HG02852 (cell line): Measurements from ENCODE around the gene NEB.
"Not testable (repeated sequence)": the region's sequence is repeated elsewhere in the genome, so short reads cannot be mapped to it uniquely, and the experiment has no call there.

Experiments
- ATAC-seq: cut with Tn5 transposase; IDR thresholded peaks from one replicate; pipeline ENCODE4 v1.9.1; 2021; ENCODE audit warnings: mild to moderate bottlenecking, moderate library complexity; ENCODE audit not compliant: unreplicated experiment

Gene NEB

DNA sequence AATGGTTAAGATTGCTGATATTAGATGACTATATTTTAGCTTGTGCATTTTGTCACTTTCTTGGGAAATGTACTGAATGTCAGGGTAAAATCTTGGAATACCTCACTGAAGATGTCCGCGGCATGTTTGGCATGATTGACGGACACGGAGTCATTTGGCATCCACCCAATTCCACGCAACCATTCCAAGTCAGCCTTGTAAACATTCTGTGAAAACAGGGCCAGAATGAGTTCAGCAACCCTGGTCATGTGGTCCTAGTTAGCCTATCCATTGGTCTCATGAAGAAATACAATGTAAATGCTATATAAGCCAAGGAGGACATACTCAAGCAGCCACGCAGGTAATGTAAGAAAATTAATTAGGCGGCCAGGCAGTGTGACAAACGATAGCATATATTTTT, 165.1 kb downstream of the NEB start:
- no peak for ATAC-seq

DNA sequence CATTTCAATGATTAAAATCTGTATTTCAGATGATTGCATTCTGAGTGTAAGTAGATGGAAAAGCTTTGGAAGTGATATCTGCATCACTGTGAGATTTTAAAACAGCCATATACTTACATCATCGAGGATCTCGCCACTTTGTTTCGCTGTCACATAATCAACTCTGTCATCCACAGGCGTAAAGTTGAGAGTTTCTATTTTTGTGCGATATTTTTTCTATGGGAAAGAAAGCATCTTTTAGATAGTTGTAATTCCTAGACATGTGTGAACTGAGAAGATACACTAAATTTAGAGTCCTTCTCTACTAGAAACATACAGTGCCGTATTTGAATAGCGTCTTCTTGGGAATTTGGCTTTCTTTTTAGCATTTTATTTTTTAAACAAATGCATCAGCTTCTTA, 165.8 kb downstream of the NEB start:
- ATAC-seq: no peak

DNA sequence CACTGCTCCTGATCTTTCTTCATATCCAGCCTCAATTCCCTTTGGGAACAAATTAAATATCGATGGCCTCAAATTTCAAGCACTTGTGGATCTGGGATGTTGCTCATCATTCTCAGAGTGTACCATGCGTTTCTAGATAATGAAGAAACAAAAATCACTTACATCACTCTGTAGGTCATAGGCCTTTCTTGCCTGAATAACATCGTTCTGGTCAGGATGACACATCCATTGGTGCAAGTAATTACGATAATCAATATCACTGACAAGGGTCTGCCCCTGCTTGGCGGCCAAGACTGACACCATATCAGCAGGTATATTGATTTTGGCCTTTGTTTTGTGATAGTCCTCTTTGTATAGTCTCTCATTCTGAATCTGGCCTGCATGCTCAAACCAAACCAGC, 167.3 kb downstream of the NEB start:
- ATAC-seq: no peak

- ATAC-seq: no peak
Measured at GRCh38 chr2:151562398-151562797, 171.9 kb downstream of the NEB start.

DNA sequence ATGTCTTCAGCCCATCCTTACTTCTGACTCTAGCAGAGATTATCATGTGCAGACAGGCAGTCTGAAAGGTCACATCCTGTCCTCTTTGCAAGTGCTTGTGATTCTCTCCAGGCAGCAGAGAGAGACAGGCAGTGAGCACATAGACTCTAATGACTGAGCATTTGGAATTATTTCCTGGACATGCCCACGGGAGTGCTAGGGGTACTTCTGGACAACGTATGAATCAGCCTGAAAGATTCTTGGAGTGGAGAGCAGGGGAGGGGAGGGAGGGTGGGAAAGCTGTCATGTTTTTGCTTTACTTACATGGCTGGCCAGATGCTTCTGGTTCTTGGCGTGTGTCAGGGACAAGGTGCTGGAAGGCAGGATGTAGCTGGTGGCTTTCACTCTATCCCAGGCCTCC, 174.0 kb downstream of the NEB start:
- ATAC-seq: no peak

- ATAC-seq: not testable (repeated sequence)
Measured at GRCh38 chr2:151559431-151559830, 174.8 kb downstream of the NEB start.

DNA sequence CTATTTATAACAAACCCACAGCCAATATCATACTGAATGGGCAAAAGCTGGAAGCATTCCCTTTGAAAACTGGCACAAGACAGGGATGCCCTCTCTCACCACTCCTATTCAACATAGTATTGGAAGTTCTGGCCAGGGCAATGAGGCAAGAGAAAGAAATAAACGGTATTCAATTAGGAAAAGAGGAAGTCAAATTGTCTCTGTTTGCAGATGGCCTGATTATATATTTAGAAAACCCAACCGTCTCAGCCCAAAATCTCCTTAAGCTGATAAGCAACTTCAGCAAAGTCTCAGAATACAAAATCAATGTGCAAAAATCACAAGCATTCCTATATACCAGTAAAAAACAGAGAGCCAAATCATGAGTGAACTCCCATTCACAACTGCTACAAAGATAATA, 176.4 kb downstream of the NEB start:
- ATAC-seq: not testable (repeated sequence)

DNA sequence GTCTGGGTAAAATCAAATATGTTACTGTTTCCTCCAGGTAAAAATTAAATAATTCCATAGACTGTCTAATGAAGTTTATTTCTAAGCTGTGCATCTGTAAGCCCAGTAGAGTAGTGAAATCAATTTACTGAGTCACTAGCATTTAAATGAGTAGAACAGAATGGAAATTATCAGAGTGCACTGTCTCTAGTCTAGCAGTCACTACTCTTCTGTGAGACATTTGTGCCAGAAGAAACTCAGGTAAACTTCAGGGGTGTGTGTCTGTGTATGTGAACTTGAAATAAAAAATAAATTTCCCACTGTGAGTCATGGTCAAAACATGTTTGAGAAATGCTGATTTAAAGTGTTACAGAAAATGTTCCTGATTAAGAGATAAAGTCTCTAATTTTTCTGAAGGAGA, 178.2 kb downstream of the NEB start:
- no peak for ATAC-seq

- ATAC-seq: no peak
Measured at GRCh38 chr2:151552287-151552686, 182.0 kb downstream of the NEB start.

GRCh38 chr2:151551556-151551955, 182.7 kb downstream of the NEB start:
- no peak for ATAC-seq

DNA sequence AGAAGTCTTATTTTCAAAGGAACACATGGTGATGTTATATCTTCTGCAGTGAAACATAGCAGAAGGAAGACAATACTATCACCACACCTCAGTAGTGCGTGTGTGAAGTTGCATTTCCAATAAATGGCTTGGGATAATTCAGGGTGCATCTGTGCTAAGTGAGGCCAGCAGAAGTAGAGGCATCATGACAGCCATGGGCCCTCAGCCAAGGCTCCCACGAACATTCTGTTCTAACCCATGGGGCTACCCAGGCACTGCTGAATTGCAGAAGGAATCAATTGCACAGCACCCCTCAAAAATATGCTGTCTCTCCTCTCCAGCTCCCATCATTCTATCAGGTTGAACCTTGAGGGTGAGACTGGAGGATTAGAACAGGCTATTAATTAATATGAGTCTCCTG, 185.1 kb downstream of the NEB start:
- no peak for ATAC-seq

DNA sequence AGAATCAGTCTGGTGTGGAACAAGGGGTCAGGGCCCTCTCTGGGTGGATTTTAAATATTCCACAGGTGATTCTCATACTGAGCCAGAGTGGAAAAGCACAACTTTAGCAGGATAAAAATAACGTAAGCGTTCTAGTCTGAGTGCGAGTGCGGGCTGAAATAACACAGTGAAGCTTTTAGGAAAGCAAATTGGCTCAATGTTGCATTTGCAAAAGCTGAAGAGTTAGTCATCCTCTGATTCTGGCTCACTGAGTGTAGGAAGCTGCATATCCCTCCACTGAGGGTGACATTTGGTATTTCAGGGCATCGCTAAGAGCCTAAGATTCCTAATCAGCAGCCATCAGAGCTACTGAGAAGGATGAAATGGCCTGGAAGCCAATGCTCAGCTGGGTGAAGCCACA, 189.8 kb downstream of the NEB start:
- no peak for ATAC-seq

GRCh38 chr2:151543876-151544275, 190.4 kb downstream of the NEB start:
- no peak for ATAC-seq

DNA sequence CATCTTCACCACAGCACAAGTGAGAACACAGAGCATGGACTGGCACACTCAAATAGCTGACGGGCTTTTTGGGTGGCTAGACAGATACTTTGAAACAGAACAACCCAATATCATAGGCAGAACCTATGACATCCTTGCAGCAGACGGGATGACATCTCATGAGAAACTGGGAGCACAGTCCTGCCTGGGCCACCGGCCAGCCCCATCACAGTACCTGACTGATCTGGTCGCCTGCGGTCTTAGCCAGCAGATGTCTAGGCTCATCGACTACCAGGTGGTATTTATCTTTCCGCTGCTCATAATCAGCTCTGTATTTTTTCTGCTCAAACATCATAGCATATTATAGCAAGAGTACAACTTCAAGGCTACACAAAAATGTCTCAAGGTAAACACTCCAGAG, 200.3 kb downstream of the NEB start:
- ATAC-seq: no peak

- ATAC-seq: no peak
Measured at GRCh38 chr2:151533127-151533526, 201.1 kb downstream of the NEB start.

- ATAC-seq: no peak
Measured at GRCh38 chr2:151526572-151527090, 207.6 kb downstream of the NEB start.

DNA sequence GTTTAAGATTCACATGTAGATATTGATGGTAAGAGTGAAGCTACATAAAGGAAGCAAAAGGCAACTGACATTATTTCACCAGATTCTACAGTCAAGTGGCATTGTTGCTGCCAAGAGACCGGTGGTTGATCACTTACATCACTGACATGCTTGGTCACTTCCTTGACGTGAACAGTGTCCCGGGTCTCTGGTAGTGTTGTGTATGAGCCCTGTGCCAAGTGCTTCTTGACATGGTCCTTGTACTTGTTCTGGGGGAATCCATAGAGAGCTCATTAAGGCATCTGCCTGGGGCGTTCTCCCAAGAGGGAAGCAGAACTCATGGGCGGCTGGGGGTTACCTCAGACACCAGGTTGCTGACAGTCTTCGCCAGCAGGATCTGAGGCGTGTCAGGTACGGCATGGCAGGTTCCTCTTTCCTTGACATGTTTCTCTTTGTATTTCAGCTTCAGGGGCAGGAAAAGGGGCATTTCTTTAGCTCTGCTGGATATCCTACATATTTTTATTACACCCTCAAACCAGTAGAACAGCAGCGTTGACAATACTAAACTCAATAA, 208.4 kb downstream of the NEB start:
- no peak for ATAC-seq

- no peak for ATAC-seq
Measured at GRCh38 chr2:151523850-151524249, 210.4 kb downstream of the NEB start.

DNA sequence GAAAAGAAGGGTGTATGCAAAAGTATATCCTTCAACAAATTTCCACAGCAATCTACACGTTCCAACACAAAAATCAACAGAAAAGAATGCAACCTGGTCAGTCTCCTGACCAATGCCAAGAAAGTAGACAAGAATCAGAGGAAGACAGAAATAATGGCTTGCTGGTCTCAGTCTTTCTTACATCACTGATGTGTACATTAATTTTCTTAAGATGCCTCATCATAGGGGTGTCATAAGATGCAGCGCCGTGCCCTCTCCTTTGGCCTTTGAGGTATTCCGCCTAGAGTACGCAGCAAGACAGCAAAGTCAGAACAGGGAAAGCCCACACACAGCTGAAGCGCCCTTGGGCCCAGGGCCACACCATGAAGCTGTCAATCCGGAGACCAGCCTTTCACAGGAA, 211.7 kb downstream of the NEB start:
- ATAC-seq: no peak

GRCh38 chr2:151520976-151521375, 213.3 kb downstream of the NEB start:
- ATAC-seq: no peak

DNA sequence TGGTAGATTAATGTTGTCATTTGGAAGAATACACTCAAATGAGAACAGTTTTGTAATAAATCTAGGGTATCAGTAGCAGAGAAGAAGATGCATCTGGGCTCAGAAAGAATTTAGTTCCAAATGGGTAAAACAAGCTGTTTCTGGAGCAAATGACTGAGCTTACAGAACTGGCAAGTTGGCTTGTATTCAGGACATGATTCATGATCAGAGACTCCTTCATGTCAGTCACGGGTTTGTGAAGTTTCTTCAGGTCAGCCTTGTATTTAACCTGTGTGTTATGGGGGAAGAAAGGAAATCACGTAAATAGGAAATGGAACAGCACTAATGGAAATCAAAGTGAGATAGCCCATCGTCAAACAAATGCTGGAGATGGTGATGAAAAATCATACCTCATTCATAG, 215.5 kb downstream of the NEB start:
- no peak for ATAC-seq

DNA sequence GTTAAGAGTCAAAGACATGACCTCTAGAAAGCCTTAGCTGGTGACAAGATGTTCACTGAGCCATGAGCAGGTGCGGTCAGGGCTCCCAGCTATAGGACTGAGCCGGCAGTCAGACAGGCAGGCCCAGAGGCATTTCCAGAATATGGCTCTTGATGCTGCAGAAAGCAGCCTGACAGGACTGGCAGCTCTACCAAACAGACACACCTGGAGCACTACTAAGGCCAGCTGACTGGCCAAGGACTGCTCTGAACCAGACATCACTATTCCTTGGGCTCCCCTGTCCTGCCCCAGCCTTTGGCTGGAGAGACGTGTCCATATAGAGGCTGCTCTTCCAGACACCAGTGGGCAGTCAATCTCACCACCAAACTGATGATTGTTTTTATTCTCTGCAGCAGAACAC, 225.8 kb downstream of the NEB start:
- ATAC-seq: no peak

GRCh38 chr2:151506170-151506569, 228.1 kb downstream of the NEB start:
- no peak for ATAC-seq
